GM18517 (cell line): ENCODE results near the gene IFNG.

Experiments
- ATAC-seq: cut with Tn5 transposase; IDR thresholded peaks from one replicate; pipeline ENCODE4 v1.9.1; 2021; ENCODE audit warnings: mild to moderate bottlenecking, moderate library complexity; ENCODE audit not compliant: unreplicated experiment

IFNG gene

DNA sequence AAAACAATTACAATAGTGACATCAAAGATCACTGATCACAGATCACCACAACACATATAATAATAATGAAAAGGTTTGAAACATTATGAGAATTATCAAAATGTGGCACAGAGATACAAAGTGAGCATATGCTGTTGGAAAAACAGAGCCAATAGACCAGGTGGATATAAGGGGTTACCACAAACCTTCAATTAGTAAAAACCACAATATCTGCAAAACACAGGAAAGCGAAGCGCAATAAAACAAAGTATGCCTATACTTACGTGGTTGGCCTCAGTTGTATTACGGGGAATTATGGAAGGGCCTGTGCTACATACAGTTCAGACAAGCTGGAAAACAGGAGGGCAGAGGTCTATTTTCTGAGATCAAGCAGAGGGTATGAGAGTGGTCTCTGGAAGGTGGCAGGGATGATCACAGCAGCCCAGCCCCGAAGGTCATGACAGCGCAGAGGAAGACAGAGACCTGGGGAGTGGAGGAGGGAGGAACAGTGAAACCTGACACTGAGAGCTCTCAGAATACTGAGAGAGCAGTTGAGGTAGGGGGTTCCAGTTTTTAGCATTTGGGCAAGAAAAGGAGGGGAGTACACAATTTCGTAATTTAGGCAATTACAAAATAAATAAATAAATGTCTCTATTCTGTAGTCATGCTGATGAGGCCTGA is 41.3 kb downstream of the IFNG start:
- ATAC-seq: no peak

- no peak for ATAC-seq
Observed at GRCh38 chr12:68117661-68118060, 41.9 kb downstream of the IFNG start.

DNA sequence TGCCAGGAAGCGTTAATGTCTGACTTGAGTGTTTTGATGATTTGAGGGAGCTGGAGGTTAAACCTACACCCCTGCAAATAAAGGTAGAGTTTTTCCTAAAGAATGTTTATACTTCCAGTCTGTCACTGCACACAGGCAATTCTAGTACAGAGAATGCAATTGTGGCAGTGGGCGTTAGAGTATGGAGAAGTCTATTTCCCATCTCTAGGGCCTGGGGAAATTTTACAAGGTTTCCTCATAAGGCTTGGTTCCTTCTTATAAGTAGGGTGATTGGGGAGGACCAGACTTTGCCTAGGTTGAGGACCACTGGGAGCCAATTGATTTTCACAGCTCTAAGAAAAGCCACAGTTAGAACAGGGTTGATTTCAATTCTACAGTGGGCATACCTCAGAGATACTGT is 44.3 kb downstream of the IFNG start:
- no peak for ATAC-seq

GRCh38 chr12:68114606-68115005 is 44.9 kb downstream of the IFNG start:
- no peak for ATAC-seq

DNA sequence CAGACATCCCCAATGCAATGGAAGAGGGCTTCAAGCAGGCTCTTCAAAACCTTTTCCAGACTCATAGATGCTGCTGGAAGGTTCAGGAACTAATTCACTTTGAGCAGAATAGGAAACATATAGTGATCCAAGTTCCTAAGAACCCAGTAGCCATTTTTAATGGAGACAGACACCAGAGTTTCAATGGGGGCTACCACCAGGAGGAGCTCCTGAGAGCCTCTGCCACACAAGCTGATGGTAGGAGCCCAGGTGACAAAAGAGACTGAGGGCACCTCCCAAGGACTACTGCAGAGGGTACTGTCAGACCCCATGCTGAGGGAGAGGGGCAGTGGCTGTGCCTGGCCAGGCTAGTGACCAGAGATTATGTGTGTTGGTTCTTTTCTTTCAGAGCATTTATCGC is 45.9 kb downstream of the IFNG start:
- no peak for ATAC-seq

- no peak for ATAC-seq
Observed at GRCh38 chr12:68111995-68112394, 47.5 kb downstream of the IFNG start.

DNA sequence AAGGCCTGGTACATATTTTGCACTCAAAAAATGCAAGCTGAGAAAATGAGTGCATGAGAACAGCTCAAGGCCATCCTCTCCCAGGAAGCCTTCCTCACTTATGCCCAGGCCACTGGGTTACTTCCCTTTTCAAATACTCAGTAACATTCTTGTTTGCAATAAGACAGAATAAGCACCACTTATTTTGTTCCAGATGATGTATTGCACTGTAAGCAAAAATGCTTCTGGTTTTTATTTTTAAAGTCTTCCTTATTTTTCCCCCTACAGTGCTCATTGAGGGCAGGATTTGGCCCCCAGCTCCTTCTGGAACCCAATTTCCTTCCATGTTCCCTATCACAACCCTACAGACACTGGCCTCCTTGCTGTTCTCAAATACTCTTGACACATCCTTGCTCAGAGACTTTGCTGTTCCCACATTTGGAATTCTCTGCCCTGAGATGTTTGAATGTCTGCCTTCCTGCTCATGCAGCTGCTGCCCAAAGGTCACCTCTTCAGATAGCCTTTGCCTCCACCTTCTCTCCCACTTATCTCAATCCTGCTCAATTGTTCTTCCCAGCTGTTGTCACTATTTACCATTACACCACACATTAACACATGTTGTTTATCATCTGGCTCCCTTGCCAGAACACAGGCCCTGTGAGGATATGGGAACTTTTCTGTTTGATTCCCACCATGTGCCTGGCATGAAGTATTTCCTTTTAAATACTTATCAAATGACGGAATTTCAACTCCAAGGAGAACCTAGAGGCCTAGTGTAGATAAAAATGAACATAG is 49.9 kb downstream of the IFNG start:
- ATAC-seq: no peak

DNA sequence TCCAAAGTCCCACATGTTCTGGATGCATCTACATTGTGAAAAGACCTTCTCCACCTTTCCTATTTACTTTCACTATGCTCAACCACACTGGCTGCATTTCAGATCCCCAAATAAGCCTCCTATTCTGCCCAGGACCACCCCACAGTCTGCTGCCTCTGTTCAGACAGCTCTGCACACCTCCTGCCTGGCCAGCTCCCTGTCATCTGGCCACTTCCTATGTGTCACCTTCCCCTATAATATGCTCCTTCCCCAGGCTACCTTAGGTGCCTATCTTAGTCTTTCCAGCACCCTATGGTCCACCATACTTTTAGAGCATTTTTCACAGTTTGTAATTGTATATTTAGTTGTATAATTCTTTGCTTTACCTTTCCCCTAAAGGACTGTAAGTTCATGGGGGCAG is 50.5 kb downstream of the IFNG start:
- ATAC-seq: no peak

DNA sequence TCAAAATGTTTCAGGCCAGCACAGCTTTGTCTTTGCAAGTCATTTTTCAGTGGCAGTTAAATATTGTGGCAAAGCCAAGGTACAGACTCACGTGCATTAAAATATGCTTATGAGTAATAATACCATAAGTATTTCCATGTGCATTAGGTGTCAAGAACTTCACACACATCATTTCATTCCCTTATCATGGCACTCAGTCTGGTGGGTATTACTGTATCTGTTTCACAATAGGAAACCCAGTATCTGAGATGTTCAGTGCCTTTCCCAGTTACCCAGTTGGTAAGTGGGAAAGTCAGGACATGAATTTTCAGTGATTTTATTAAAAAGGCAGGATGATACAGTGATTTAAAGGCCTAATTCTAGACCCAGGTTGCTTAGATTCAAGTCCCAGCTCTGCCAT is 52.9 kb downstream of the IFNG start:
- ATAC-seq: no peak

- ATAC-seq: no peak
Observed at GRCh38 chr12:68106160-68106559, 53.4 kb downstream of the IFNG start.
